ENCODE results near the gene PARP6. TPM values are rescaled to one million over a fixed set of nuclear protein-coding genes. Genes with fewer than 3 reads are reported as not detected.

PARP6 gene
- total RNA-seq, 1 donor: 28.7 TPM

DNA sequence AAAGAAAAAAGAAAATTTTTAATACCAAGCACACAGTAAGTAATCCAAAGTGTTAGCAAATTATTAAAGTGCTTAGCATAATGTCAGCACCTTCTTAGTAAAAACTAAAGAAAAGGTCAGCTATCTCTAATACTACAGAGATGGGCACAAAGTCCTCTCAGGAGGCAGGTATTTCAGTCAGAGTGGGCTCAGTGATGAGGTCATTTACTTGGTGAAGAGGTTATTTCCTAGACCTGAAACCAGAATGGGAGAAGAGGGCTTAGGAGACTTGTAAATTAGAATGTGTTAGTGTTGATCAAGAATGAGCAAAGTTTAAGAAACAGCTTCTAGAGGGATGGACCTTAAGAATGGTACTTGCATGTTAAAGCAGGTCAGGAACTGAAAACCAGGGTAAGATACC, 32.7 kb downstream of the PARP6 start:
- no peak overlapping the region for H3K4me3 ChIP-seq (ENCODE audit: low read depth, low read length)
- TF ChIP-seq, protein P1, sequence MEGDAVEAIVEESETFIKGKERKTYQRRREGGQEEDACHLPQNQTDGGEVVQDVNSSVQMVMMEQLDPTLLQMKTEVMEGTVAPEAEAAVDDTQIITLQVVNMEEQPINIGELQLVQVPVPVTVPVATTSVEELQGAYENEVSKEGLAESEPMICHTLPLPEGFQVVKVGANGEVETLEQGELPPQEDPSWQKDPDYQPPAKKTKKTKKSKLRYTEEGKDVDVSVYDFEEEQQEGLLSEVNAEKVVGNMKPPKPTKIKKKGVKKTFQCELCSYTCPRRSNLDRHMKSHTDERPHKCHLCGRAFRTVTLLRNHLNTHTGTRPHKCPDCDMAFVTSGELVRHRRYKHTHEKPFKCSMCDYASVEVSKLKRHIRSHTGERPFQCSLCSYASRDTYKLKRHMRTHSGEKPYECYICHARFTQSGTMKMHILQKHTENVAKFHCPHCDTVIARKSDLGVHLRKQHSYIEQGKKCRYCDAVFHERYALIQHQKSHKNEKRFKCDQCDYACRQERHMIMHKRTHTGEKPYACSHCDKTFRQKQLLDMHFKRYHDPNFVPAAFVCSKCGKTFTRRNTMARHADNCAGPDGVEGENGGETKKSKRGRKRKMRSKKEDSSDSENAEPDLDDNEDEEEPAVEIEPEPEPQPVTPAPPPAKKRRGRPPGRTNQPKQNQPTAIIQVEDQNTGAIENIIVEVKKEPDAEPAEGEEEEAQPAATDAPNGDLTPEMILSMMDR (IDR thresholded peaks at IDR 0.05; ENCODE audit: insufficient read depth, low read length): no peak
- no peak for DNase-seq (ENCODE audit: low read depth)

DNA sequence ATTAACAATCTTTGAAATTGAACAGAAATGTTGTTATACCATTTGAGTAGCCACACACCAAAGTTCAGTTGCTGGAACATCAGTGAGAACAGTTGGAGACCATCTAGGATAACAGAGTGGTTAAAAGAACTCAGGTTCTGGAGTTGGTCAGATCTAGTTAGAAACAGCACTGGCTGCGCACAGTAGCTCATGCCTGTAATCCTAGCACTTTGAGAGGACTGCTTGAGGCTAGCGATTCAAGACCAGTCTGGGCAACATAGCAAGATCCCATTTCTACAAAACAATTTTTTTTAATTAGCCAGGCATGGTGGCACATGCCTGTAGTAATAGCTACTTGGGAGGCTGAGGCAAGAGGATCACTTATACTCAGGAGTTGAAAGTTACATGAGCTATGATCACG, 33.8 kb downstream of the PARP6 start:
- H3K4me3 ChIP-seq (ENCODE audit: low read depth, low read length): no peak overlapping the region
- TF ChIP-seq, protein P1 (IDR thresholded peaks at IDR 0.05; ENCODE audit: insufficient read depth, low read length): no peak
- DNase-seq (ENCODE audit: low read depth): no peak

DNA sequence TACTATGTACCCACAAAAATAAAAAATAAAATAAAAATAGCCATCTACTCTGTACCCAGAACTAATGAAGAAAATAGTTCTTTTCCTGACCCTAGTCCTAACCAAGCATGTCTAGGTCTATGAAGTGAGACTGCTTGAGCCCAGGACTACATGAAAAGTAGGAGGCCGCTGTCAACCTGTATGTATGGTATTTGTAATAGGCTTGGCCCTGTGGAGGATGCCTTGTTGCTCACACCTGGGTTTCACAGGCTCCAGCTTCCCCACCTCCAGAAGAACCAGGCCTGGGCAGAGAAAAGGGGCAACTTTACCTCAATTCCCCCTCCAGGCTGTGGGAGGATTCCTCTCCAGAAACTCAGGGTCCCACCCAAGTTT, 34.5 kb downstream of the PARP6 start:
- H3K4me3 ChIP-seq (ENCODE audit: low read depth, low read length): no peak overlapping the region
- TF ChIP-seq, protein P1 (IDR thresholded peaks at IDR 0.05; ENCODE audit: insufficient read depth, low read length): no peak
- DNase-seq (ENCODE audit: low read depth): no peak

DNA sequence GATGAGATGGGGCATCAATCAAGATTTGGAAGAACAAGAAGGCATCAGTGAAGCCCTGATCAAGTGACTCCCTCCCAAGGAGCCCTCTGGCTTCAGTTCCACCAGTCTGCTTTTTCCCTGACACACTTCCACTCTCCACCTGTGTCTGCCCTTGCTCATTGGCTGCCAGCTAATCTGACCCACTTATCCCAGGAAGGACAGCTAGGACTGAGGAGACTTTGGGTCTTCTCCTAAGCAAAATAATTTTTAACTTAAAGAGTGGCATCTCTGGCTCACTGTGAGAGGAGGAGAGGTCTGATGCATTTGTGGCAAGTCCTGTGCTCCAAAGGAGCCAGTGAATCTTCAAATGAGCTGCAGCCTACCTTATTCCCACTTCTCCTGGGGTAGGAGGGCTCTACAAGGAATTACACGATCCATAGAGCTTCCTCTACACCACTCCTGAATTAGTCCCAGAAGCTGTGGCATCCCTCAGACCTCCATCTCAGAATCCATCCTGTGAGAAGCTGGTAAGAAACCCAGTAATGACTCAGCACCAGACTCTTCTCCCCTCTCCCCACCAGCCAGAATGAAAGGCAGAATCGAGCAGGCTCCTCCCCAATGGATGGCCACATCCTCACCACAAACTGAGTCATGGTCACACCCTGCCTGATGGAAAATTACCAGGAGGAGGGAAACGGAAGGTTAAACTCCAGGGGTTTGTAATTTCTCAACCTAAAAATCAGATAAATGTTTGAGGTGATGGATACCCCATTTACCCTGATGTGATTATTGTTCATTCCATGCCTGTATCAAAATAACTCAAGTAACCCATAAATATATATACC, 35.1 kb downstream of the PARP6 start:
- peak overlapping the region; percentile 58 for H3K4me3 ChIP-seq (ENCODE audit: low read depth, low read length)
- TF ChIP-seq, protein P1 (IDR thresholded peaks at IDR 0.05; ENCODE audit: insufficient read depth, low read length): no peak
- DNase-seq (ENCODE audit: low read depth): peak; percentile 97

DNA sequence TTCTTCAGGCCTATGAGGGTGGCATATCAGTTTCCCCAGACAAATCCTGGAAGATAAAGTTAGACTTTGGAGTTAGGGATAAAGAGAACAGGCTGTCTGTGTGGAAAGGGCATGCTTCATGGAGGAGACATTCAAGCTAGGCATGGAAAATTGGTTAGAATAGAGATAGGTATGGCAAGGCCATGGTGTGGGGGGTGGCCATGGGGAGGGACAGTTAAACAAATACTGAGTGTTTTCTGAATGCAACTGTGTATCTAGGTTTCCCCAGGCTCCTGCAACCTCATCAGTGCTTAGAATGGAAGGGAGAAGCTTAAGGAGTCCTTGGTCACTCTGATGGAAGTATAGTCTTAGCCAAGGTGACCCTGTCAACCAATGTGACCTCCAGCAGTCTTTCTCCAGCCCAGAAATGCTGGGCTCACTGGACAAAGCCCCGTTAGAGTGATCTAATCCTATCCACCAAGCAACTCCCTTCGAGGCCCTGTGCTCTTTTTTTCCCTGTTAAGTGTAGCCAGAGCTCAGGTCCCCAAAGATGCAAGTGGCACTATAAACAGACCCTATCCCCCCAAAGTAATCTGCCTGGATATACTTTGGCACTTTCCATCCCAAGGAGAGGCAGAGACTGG, 35.9 kb downstream of the PARP6 start:
- TF ChIP-seq, protein P1 (IDR thresholded peaks at IDR 0.05; ENCODE audit: insufficient read depth, low read length): no peak
- peak overlapping the region; percentile 58 for H3K4me3 ChIP-seq (ENCODE audit: low read depth, low read length)
- no peak for DNase-seq (ENCODE audit: low read depth)

DNA sequence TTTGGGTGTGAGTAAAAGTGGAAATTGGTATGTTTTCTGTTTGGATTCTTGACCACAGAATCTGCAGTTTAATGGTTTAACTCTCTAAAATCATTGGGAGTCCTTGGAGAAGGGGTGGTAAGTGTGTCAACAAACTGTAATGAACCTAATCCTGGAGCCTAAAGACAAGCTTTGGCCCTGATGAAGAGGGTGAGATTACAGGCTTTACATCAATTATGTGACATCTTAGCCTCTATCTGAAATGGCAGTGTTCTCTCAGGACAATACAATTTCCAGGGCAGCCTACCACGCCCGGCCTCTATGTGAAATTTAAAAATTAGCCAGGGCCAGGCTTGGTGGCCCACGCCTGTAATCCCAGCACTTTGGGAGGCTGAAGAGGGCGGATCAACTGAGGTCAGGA, 37.1 kb downstream of the PARP6 start:
- TF ChIP-seq, protein P1 (IDR thresholded peaks at IDR 0.05; ENCODE audit: insufficient read depth, low read length): no peak
- H3K4me3 ChIP-seq (ENCODE audit: low read depth, low read length): no peak overlapping the region
- DNase-seq (ENCODE audit: low read depth): no peak
